ENCODE data around the gene ADGRD2.

- TF ChIP-seq CTCF (IDR thresholded peaks at IDR 0.05) (no peak), POLR2A (IDR thresholded peaks at IDR 0.05) (no peak)
Observed at GRCh38 chr9:124478354-124478753, 28.1 kb downstream of the ADGRD2 start.

Measured in tibial nerve (tissue), 3 donors.